Measurements from ENCODE around the gene CEACAM18. TPM values are rescaled to one million over a fixed set of nuclear protein-coding genes. Genes with fewer than 3 reads are reported as not detected.

CEACAM18 gene
- total and polyA plus RNA-seq, 2 of the 8 experiments (the other 6 are each of a cell fraction or from before 2014, with no cell fraction given): not detected

- H2BK120ac ChIP-seq (replicated peaks; ENCODE audit: low read depth, low read length): no peak overlapping the region
Observed at GRCh38 chr19:51440846-51441409, 37.4 kb upstream of the CEACAM18 start.

More at GRCh38 chr19:51440846-51441409, 37.4 kb upstream of the CEACAM18 start:
- Histone ChIP-seq H3K18ac (ENCODE audit: extremely low read depth, low read length) (no peak overlapping the region), H3K14ac (ENCODE audit: insufficient read length) (no peak overlapping the region), H2BK12ac (ENCODE audit: low read depth, low read length) (no peak overlapping the region), H3K27me3 (replicated peaks in 1 of 4; ENCODE audit: control insufficient read depth in 3 of 4, extremely low read depth in 1 of 4, insufficient read depth in 3 of 4, low read length in 3 of 4) (no peaks in the 10 kb centered on the region), H2AFZ (ENCODE audit: low read length) (0 out of 2 replicates have a peak overlapping the region, but pooled peaks have one; percentile 26), H3K4me2 (ENCODE audit: insufficient read depth in 1 of 2, low read depth in 2 of 2, low read length in 2 of 2) (no peak overlapping the region), H3K9ac (replicated peaks in 1 of 4; ENCODE audit: extremely low read depth in 1 of 4, low read depth in 3 of 4, low read length in 3 of 4) (no peak overlapping the region), H2BK20ac (ENCODE audit: low read length) (no peak overlapping the region), H2BK15ac (ENCODE audit: low read length) (no peak overlapping the region), H4K20me1 (replicated peaks in 1 of 2; ENCODE audit: control insufficient read depth in 1 of 2, insufficient read depth in 2 of 2, low read length in 2 of 2) (no peaks in the 10 kb centered on the region), H4K8ac (ENCODE audit: extremely low read depth, insufficient read depth, low read length) (no peak overlapping the region), H3K27ac (ENCODE audit: low read depth, low read length) (no peak overlapping the region), H3K79me2 (ENCODE audit: control insufficient read depth in 1 of 2, insufficient read depth in 2 of 2, low read length in 2 of 2) (no peaks in the 10 kb centered on the region), H3K56ac (replicated peaks; ENCODE audit: insufficient read length, low read depth, low read length) (no peak overlapping the region), H3K23me2 (ENCODE audit: low read depth, low read length) (no peaks in the 10 kb centered on the region), H4K5ac (ENCODE audit: insufficient read length, low read depth, low read length) (no peak overlapping the region), H2AK5ac (ENCODE audit: low read depth, low read length) (no peak overlapping the region), H3K9me3 (ENCODE audit: insufficient read depth in 2 of 2, low read depth in 1 of 2, low read length in 1 of 2) (no peaks in the 10 kb centered on the region), H3K23ac (ENCODE audit: insufficient read length) (no peak overlapping the region), H3K79me1 (ENCODE audit: low read depth, low read length) (no peaks in the 10 kb centered on the region), H3K4ac (replicated peaks; ENCODE audit: insufficient read length, low read depth, low read length) (no peak overlapping the region), H2BK5ac (ENCODE audit: low read depth, low read length) (no peak overlapping the region), H3K4me1 (replicated peaks in 1 of 4; ENCODE audit: control insufficient read depth in 3 of 4, insufficient read depth in 4 of 4, low read length in 3 of 4) (no peaks in the 10 kb centered on the region), H3K4me3 (ENCODE audit: extremely low read depth in 1 of 4, insufficient read depth in 2 of 4, low read depth in 3 of 4, low read length in 4 of 4) (no peak overlapping the region), H4K91ac (replicated peaks; ENCODE audit: insufficient read length, low read length) (no peak overlapping the region), H3K36me3 (ENCODE audit: control insufficient read depth in 2 of 4, insufficient read depth in 4 of 4, low read length in 3 of 4) (no peaks in the 10 kb centered on the region)
- FAIRE-seq (no peak), DNase-seq (ENCODE audit: low read depth in 1 of 2, low spot score in 2 of 2) (no peak)
- CTCF ChIA-PET (ENCODE audit: partially characterized antibody): interaction anchor here (0.6 to 6.8 kb wide), 12 partner anchors 20 to 282 kb away, joined by 3 to 44 read pairs (median 4); partner anchors contain the start of genes SIGLEC10 and VSIG10L
- WGBS, 2 experiments (ENCODE audit: extremely low coverage in 1 of 2, insufficient coverage in 1 of 2, insufficient read length in 1 of 2, insufficient replicate concordance in 2 of 2, low coverage in 1 of 2, low lambda C conversion rate in 2 of 2, missing lambda C conversion rate in 1 of 2): 74% methylated on average over 11 of the region's 11 CpGs; no CpG with 5 or more reads in 1 of the 2 experiments
- TF ChIP-seq EP300 (IDR thresholded peaks at IDR 0.05; ENCODE audit: borderline replicate concordance in 1 of 2, low read depth in 2 of 2, low read length in 2 of 2): no peak
- no peak for TF ChIP-seq YY1 (IDR thresholded peaks at IDR 0.05; ENCODE audit: low read depth, low read length)
- TF ChIP-seq MAFK (IDR thresholded peaks at IDR 0.05; ENCODE audit: low read depth, low read length): no peak
- TF ChIP-seq MAX (IDR thresholded peaks at IDR 0.05): no peak
- no peak for TF ChIP-seq CBX8 (IDR thresholded peaks at IDR 0.05; ENCODE audit: borderline replicate concordance, low read depth, low read length)
- no peak for TF ChIP-seq HDAC2 (IDR thresholded peaks at IDR 0.05; ENCODE audit: borderline replicate concordance in 1 of 2, low read depth in 2 of 2, low read length in 2 of 2)
- TF ChIP-seq RBBP5 (IDR thresholded peaks at IDR 0.05; ENCODE audit: borderline replicate concordance, low read depth, low read length): no peak
- POLR2A ChIA-PET (ENCODE audit: partially characterized antibody): no interaction called here

Measured in H1 (cell line).